Activated naive CD8-positive, alpha-beta T cell treated with anti-CD3 and anti-CD28 coated beads, Interleukin-2, amount 50 U/mL, for 16 hours (primary cell): Measurements from ENCODE around the gene JMJD1C.

Experiments
- DNase-seq: peaks from one replicate; pipeline ENCODE4 v3.0.0-alpha.2; 2020; ENCODE audit warnings: low read depth, low spot score

Gene JMJD1C

DNA sequence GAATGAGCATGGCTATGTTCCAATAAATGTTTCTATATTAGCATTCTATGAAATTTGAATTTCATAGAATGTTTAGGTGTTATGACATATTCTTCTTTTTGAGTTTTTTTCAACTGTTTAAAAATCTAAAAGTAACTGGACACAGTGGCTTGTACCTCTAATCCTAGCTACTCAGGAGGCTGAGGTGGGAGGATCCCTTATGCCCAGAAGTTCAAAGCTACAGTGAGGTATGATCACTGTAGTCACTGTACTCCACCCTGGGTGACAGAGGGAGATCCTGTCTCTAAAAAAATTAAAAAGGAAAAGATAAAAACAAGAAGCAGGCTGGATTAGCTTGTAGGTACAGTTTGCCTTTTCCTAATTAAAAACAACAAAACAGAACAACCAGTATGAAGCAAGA lies 237.5 kb downstream of the JMJD1C start:
- DNase-seq: no peak

DNA sequence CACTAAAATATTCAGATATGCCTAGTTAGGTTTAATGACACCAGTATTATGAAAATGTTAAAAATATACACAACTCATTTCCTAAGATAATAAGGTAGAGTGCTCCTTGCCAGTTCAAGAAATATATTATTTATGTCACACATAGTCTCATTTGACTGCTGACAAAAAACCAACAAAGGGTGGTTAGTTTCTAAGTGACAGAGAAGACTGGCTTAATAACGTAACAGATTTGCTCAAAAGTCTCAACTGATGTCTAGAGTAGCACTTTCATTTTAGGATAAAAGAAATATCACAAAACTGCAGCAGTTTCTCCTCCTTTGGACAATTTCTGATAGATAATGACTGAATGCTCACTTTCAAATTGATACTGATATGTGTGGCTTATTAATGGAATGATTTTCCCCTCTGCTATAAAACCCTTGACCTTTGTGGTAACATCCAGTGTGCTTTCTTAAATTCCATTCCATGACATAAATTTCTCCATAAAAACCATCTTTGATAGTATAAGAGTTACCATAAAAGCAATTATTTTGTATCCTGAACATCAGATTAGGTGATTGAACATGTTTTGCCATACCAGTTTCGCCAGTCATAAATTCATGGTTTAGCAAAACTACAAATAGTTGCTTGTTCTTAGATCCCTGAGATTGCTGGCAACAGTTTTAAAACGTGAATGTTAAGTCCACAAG lies 238.4 kb downstream of the JMJD1C start:
- no peak for DNase-seq

DNA sequence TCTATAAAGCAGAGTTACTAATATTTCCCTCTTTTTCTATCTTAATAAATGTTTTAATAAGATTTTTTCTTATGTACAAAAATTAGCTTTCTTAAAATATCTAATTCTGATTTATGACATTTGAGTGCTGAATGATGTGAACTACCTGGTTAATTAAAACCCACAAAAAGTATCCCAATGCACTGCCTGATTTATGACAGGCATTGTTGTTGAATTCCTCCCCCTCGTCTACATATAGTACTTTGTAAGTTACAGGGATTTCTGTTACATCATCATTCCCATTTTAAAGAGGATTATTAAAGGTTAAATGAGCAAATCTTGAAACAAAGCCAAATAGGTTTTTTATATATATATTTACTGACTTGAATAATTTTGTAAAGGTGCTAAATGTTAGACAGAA lies 241.5 kb downstream of the JMJD1C start:
- no peak for DNase-seq

DNA sequence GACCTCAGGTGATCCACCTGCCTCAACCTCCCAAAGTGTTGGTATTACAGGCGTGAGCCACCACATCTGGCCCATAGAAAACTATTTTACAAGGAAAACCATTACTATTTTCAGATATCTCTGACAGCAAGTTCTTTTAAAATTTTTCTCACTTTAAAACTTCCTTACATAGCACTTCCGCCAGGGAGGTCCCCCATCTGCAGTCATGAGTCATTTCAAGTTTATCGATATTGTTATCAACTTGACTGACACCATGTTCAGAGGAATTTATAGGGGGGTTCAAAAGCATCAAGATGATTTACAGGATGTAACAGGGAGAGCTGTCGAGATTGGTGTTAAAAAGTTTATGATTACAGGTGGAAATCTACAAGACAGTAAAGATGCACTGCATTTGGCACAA lies 243.8 kb downstream of the JMJD1C start:
- no peak for DNase-seq

DNA sequence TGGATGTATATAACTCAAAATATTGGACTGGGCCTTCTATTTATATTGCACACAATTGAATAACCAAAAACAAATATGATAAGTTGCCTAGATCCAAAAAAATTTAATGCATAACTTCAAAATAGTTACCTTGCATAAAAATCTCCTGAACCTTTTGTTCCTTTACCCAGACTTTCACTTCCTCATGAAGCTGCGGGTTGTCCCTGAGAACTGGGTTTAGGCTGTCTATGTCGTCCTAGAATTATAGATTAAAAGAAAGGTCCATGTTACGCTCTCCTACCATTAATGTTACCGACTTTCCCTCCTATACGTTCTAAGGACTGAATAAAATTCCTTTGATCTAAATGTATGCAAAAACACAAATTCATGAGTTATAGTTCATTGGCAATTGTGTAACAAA lies 246.0 kb downstream of the JMJD1C start:
- DNase-seq: no peak

DNA sequence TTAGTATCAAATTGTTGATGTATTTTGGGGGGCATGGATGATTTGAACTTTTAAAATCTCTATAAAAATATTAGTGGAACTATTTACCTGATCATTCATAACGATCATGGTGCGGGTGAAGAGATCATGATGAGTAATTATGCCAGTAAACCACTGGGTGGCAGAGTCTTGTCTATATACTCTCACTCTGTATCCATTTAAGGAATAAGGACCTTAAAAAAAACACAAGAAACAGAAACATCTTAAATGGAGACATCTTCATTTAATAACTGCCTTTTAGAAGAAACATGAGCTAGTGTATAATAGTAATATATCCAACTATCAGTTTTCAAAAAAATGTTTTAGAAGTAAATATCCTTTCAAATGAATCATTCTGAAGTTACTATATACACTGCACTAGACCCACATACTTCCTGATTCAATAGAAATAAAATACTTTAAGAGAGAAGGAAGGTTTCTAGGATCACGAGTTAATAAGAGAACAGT lies 248.6 kb downstream of the JMJD1C start:
- no peak for DNase-seq

DNA sequence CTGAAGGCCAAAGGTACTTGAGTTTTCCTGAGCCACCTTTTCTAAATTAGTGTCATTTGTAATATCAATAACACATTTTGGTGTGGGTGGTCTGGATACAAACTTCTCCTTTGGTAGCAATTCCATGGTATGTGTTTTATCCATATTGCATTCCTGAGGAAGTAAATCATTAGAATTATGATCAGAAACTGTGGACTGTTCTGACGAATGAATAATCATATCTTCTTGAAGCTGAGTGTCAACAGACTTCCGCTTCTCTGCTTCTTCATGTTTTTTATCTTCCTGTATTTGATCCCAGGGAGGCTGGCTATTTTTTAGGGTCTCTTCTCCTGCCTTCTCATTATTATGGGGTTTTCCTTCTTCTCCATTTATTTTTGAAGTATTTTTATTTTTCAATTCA lies 251.2 kb downstream of the JMJD1C start:
- no peak for DNase-seq

DNA sequence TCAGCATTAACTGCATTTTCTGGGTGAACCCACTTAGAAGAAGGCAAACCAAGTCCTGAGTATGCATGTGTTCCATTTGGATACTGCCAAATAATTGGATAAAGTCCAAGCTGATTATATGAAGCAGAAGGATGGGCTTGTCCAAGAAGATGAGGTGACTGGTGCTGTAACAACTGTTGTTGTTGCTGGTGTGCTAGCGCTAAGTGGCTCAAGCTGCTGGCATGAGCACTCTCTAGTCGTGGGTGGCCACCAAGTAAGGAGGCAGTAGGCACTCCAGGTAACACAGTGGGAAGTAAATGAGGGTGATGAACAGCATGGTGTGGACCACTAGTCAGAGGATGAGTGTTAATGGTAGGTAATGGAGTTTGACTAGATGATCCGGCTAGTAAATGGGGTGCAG lies 252.3 kb downstream of the JMJD1C start:
- no peak for DNase-seq

DNA sequence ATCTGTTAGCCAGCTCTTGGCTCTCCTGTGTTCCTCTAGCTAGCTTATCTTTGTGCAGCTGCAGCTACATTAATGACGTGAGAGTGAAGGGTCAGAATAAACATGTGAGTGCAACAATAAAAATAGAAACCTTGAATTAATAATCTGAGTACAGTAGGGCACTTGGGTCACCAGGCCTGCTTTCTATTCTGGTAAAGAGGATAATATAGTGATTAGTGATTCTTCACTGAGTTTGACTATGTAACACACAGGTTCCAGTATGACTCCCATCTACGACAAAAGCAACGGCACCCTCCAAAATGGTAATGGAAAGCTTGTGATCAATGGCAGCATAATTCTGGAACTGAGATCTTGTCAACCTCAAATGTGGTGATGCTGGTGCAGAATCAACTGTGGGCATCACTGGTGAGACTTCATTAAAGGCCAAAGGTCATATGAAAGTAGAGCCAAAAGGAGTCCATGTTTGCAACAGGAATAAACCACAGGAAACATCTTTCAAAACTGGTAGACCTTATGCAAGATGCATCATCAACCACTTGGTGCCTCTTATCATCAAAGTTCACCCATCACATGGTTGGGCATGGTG lies 255.1 kb downstream of the JMJD1C start:
- DNase-seq: no peak

DNA sequence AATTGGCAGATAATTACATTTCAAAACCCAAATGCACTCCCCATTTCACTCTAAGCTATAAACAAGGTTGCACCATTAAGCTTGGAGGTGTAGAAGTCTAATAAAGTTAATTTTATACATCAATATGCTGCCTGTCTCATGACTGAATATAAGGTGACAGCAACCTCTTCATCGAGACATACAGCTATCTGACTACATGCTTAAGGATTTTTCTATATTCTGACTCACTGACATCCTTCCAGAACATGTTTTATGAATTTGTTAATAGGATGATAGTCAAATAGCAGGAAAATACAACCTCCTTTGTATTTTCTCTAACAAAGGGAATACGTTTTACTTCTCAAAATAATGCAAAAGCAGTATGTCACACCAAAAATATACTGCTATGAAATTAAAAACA lies 256.1 kb downstream of the JMJD1C start:
- no peak for DNase-seq

DNA sequence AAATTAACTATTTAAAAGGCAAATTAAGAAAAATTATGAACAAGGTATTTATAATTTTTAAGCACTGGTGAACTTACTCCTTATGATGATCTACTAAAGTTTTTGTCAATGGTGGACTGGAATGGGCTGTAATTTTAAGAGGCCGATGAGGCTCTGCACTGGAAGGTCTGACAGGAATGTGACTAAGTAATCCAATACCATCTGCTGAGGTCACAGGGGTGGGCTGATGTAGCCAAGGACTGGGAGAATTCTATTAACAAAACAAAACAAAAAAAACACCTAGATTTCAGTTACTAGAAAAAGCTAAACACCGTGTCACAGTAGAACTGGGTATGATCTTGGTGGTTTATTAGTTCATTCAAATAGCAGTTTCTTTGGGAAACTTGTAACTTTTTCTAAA lies 256.8 kb downstream of the JMJD1C start:
- DNase-seq: no peak

DNA sequence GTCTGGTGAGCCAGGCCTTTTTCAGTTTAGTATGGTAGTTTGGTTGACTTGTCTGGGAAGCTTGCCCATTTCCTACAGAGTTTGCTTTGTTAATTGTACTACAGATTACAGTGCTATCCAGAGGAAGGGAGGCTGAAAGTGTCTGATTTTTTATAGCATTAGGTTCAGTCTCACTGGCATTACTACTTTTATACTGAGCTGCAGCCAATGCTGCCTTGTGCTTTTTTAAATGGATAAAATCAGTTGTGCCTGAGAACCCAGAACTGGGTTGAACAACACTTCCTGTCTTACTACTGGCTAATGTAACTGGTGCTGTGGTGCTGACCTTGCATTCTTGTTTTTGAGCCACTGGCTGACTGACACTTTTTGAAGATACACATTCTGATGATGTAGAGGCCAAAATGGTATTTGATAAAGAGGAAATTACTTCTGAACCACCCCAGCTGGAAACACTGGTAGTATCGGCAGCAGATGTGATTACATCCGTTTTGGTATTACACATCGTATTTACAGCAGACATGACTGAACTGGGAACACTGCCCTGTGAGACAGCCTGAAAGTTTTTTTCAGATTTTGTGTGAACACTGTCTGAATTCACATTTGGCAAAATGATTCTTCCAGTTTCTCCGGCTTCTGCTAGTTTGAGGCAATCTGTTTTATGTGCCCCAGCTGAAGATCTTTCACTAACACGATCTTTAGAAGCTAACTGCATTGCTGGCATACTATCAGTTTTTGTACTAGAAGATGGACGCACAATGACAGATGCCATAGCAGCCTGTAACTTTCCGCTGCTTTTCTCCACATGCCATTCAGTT lies 258.6 kb downstream of the JMJD1C start:
- DNase-seq: no peak

DNA sequence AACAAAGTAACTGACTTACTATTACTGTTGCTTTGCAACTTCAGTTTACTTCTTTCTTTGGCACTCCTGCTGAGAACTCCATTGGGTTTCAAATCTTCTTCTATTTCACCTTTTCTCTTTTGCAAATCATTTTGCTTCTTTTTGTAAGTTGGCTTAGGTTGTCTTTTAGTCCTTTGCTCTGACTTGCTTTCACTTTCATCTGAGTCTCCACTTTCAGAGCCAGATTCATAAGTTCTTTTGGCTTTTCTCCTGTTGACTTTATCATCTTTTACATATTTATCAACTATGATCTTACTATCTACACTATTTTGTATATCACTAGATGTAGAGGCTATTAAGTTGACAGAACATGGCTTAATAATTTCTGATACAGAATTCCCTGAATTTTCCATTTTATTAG lies 259.2 kb downstream of the JMJD1C start:
- DNase-seq: no peak

DNA sequence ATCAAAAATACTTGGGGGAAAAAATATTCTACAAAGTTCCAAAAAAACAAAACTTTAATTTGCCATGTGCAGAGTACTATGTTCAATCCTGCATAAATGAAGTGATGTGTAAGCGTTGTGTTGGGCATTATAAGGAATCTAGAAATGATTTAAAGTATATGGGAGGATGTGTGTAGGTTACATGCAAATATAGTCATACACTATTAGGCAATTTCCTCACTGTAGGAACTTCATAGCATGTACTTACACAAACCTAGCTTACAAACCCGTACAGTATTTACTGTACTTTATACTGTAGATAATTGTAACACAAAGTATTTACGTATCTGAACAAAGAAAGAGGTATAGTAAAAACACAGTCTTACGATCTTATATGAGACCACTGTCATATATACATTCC lies 260.4 kb downstream of the JMJD1C start:
- no peak for DNase-seq

DNA sequence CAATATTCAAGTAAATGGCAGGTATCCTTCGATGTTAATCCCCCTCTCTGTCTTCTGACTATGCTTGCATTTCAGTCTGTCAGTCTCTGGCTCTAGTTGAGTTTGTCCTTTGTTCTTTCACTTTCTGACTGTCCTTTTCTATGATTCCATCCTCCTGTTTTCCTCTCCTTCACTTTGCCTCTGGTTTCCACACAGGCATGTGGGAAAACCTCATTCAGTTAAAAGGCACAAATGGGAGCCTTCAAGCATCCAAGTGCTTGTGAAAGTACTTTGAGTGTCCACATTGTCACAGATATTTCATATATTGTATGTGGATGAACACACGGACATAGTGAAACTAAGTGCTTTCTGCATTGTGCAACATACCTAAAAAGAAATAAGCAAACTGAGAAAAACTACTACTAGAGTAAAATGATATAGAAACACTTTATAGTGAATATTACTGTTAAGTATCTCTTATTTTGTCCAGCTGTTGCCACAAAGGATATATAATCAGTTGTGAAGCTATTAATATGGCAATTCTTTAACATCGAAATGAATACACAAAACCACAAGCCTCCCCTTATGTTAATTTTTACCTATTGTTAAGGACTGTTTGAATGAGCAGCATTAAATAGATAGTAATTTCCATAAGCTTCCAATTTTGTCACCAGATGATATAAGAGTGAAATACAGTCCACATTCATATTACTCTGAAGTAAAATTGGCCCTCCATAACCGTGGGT lies 260.9 kb downstream of the JMJD1C start:
- DNase-seq: no peak

DNA sequence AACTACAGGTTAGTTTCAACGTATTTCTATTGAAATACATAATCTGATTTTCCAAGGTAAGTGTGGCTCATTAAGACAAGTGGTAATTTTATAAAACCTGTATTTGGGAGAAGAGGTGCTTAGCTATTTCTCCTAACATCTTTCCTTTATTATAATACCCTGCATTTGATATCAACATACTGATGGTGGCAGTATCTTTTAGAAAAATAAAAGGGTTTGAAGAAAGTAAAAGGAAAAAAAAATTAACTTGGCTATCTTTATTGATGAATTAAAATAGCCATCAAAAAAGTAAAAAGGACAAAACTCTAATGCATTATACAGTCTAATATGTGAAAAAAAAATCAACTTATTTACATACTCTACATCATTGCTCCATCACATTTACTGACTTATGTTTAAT lies 264.7 kb downstream of the JMJD1C start:
- DNase-seq: no peak

DNA sequence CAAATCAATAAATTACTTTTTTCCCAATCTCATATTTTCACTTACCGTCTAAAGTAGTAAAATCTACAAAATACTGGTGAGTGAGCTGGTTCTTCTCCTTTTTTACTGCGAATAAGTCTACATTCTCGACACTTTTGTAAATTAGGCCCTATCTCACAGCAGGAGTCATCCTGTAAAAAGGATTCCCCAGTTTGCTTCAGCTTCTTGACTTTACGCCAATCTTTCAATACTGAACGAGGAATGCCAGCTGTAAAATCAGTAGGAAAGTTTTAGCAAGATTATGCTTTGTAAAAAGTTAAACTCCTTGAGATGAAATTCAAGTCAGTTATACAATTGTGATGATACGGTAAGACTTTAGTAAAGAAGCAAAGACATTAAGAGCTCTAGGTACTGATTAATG lies 265.3 kb downstream of the JMJD1C start:
- no peak for DNase-seq

DNA sequence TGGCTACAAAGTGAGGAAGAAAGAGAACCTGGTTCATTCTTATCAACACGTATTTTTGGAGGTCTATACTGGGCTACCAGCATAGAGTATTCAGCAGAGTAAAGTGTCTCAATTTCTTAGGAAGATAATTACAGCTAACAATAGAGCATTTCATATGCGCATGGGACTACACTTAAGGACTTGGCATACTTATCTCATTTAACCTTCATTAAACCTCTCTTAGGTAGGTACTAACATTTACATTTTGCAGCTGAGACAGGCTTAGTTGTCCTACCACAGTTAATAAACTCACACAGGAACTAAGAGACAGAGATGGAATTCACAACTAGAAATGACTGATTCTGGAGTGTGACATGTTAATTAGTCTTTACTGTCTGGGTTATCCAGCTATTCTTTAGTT lies 266.1 kb downstream of the JMJD1C start:
- DNase-seq: no peak

DNA sequence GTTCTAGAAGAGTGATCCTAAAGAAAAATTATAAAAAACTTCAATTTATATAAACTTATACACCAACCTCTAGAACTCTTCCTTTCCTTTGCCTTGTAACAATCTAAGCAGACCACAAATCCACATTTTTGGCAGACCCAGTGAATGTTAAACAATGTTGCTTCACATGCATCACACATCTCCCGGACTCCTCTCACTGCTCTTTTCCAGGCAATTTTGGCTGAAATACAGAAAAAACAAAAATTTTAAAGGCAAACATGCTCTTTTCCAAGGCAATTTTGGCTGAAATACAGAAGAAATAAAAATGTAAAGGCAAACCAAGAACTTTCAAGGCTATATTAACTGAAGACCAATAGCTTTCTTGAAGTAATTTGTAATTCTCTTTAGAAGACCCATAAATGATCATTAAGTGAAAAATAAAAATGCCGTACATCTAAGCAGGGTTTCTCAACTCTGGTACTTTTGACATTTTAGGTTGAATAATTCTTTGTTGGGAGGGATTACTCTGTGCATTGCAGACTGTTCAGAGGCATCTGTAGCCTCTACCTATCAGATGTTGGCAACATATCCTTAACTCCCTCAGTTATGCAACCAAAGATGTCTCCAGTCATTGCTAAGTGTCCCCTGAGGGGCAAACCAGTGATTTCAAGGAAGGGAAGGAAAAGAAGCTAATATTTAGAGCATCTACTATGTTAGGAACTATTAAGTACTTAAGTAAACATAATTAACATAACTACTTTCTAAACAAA lies 268.3 kb downstream of the JMJD1C start:
- DNase-seq: no peak

DNA sequence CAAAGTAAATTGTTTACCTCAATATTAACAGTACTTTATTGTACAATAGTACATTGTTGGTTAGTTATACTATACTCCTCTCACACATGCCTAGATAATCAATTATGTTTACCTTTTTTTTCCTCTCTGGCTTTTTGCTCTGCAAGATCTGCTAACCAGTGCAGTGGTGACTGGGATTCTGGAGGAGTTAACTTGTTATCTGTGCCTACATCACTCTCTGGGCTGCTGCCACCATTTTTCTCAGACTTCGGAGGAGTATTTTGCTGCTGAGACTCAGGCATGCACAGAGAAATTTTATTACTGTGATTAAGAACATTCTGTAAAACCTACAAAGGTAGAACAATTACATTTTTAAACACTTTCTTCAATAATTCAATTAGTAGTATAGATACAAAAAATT lies 273.0 kb downstream of the JMJD1C start:
- no peak for DNase-seq

DNA sequence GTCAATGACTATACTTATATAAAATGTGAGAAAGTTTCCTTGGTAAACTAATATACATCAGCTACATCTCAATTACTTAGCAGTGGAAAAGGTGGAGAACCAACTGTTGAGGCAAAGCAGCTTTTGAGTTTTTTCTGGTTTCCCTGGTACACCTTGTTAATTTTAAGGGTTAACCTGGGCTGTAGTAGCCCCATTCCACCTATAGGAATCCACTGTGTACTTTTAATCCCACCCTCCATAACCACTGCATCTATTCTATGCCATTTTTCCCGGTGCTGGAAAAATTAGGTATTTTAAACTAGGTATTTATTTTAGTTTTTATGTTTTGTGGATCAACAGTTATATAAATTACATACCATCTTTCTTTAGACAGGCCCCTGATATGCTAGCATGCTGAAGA lies 290.2 kb downstream of the JMJD1C start:
- DNase-seq: no peak
